ENCODE results near the gene TMEM182. TPM values are rescaled to one million over a fixed set of nuclear protein-coding genes. Genes with fewer than 3 reads are reported as not detected.

Gene TMEM182
- total RNA-seq, 4 donors from 2014 or later: 3.7 to 3.8 TPM; not detected in 2

DNA sequence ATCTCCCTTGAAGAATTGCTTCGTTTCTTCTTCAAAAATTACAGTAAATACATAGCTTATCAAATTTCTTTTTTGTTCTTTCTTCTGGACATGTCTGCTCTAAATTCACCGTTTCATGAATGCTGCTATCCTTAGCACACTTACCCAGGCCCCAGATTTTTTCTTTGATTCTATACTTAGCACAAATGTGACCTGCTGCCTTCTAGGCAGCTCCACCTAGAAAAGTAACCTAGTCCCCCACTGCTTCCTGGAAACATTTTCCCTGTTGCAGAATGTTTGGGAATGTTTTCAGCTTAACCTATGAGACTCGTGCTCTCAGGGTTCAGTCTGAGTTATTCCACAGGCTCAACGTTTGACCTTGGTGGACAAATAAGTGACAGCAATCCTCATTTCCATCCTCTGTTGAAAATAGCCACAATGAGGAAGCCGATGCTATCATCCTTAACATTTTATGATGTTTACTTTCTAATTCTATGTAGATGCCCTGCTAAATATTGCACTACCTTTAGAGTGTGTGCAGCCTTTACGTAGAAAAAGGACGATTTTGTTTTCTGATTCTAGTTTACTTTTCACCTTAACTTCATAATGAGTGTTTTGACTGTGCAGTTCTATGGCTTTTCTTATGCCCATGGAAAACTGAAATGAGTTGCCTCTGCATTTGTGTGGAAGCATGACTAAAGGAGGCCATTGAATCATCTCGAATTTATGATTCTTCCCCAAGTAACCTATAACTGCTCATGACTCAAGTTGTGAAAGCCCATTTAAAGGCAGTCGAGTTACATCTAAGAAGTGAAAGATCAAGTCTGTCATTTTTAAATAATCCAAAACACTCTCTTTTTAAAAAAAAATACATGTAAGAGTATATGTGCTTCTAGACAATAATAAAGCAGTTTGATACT, 47.7 kb downstream of the TMEM182 start:
- TF ChIP-seq POLR2AphosphoS5 (IDR thresholded peaks at IDR 0.05) (no peak), EP300 (IDR thresholded peaks at IDR 0.05; ENCODE audit: low read depth) (no peak), POLR2A (IDR thresholded peaks at IDR 0.05) (no peak)
- TF ChIP-seq, protein P1, sequence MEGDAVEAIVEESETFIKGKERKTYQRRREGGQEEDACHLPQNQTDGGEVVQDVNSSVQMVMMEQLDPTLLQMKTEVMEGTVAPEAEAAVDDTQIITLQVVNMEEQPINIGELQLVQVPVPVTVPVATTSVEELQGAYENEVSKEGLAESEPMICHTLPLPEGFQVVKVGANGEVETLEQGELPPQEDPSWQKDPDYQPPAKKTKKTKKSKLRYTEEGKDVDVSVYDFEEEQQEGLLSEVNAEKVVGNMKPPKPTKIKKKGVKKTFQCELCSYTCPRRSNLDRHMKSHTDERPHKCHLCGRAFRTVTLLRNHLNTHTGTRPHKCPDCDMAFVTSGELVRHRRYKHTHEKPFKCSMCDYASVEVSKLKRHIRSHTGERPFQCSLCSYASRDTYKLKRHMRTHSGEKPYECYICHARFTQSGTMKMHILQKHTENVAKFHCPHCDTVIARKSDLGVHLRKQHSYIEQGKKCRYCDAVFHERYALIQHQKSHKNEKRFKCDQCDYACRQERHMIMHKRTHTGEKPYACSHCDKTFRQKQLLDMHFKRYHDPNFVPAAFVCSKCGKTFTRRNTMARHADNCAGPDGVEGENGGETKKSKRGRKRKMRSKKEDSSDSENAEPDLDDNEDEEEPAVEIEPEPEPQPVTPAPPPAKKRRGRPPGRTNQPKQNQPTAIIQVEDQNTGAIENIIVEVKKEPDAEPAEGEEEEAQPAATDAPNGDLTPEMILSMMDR (IDR thresholded peaks at IDR 0.05): no peak
- in situ Hi-C loops (cut with MboI; ENCODE audit: low pct_ligation_motif_present in 1 of 4, low pct_unique_long_range_greater_than_20kb in 1 of 4, low sequenced_read_pairs in 3 of 4): loop anchor here in 2 of 4 donors (10.0 kb wide), 1 partner anchor 55 kb away; no protein-coding TSS in a partner anchor

DNA sequence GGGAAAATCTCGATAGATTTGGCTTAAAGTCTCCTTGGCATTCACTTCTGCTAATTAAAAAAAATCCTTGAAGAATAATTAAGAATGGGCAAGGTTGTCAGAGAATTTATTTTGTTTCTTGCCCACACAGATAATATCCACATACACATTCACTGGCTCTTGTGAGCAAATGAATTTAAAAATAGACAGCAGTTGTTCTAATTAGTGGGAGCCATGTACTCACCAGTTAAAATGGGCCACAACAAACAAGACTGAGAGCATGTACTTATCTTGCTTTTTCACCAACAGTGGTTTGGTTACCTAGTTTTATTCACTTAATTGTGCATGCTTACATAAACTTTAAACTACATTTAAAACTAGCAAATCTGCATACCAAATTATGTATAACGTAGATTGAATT, 53.5 kb downstream of the TMEM182 start:
- intact Hi-C loops (cut with DNase I; ENCODE audit: low total_unique reads) (no loop called here), in situ Hi-C loops (cut with MboI; ENCODE audit: low pct_ligation_motif_present in 1 of 4, low pct_unique_long_range_greater_than_20kb in 1 of 4, low sequenced_read_pairs in 3 of 4) (no loop called here)
- TF ChIP-seq, protein P1 (IDR thresholded peaks at IDR 0.05): no peak
- TF ChIP-seq POLR2A (IDR thresholded peaks at IDR 0.05) (no peak), POLR2AphosphoS5 (IDR thresholded peaks at IDR 0.05) (no peak), EP300 (IDR thresholded peaks at IDR 0.05; ENCODE audit: low read depth) (no peak)
- WGBS, 2 donors (ENCODE audit: low coverage in 1 of 2): 90 to 93% methylated on average over 2 of the region's 2 CpGs
- H3K36me3 ChIP-seq: no peaks in the 10 kb centered on the region
- no peaks in the 10 kb centered on the region for H3K4me1 ChIP-seq
- no peak for DNase-seq
- no peak overlapping the region for H3K27ac ChIP-seq
- H3K9me3 ChIP-seq: no peaks in the 10 kb centered on the region
- H3K27me3 ChIP-seq: no peaks in the 10 kb centered on the region
- H3K4me3 ChIP-seq: no peak overlapping the region

More for the DNA sequence above, 47.7 kb downstream of the TMEM182 start:
- peaks cover 0 to 7% (median 0%) of the 10 kb centered on the region in 4 donors for H3K4me1 ChIP-seq
- no peaks in the 10 kb centered on the region for H3K27me3 ChIP-seq
- 46 to 61% methylated on average over 8 to 9 of the region's 9 CpGs for WGBS, 2 donors (ENCODE audit: low coverage in 1 of 2)
- H3K36me3 ChIP-seq: no peaks in the 10 kb centered on the region
- H3K9me3 ChIP-seq: no peaks in the 10 kb centered on the region
- intact Hi-C loops (cut with DNase I; ENCODE audit: low total_unique reads): no loop called here
- DNase-seq: no peak
- no peak overlapping the region for H3K4me3 ChIP-seq
- H3K27ac ChIP-seq: peak overlapping the region in 1 of 4 donors; percentile 24

DNA sequence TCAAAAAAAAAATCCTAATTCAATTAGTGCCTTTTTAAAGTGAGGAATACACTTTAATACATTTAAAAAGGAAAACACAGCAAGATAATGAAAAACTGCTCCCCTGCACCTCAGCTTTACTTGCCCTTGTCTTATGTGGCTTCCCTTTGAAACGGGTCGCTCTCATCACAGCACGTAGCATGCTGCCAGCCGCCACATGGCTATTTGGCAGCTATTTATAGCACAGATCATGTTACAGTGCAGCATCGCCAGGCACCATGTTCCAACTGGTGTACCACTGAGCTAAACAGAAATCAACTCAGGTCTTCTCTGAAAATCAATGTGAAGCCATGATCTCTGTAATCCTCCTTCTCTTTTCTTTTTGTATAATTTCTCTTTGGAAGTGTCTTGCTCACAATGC, 65.1 kb downstream of the TMEM182 start:
- WGBS, 2 donors (ENCODE audit: low coverage in 1 of 2): 48 to 54% methylated on average over 5 of the region's 5 CpGs
- Histone ChIP-seq H3K9me3 (no peaks in the 10 kb centered on the region), H3K36me3 (no peaks in the 10 kb centered on the region), H3K4me3 (no peak overlapping the region), H3K4me1 (no peaks in the 10 kb centered on the region), H3K27me3 (no peaks in the 10 kb centered on the region), H3K27ac (no peak overlapping the region)
- intact Hi-C loops (cut with DNase I; ENCODE audit: low total_unique reads) (no loop called here), in situ Hi-C loops (cut with MboI; ENCODE audit: low pct_ligation_motif_present in 1 of 4, low pct_unique_long_range_greater_than_20kb in 1 of 4, low sequenced_read_pairs in 3 of 4) (no loop called here)
- TF ChIP-seq EP300 (IDR thresholded peaks at IDR 0.05; ENCODE audit: low read depth): no peak
- TF ChIP-seq, protein P1 (IDR thresholded peaks at IDR 0.05): no peak
- no peak for TF ChIP-seq POLR2A (IDR thresholded peaks at IDR 0.05)
- TF ChIP-seq POLR2AphosphoS5 (IDR thresholded peaks at IDR 0.05): no peak
- DNase-seq: no peak

DNA sequence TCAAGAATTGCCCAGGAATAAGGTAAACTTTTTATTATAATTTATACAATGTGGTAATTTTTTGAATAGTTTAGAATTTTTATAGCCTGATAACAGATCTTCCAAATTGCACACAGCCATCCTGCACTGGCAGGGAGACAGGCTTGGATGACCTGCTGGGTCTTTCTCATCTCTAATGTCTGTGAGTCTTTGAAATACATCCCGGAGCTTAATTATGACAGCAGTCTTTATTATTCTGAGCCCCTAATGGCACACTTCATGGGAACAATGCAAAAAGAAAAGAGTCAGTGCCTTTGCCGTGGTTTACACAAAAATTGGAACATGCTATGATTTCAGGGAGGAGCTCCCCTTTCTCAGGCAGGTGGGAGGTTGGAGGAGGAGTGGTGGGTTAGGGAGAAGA, 71.0 kb downstream of the TMEM182 start:
- intact Hi-C loops (cut with DNase I; ENCODE audit: low total_unique reads) (no loop called here), in situ Hi-C loops (cut with MboI; ENCODE audit: low pct_ligation_motif_present in 1 of 4, low pct_unique_long_range_greater_than_20kb in 1 of 4, low sequenced_read_pairs in 3 of 4) (no loop called here)
- no peak overlapping the region for H3K27ac ChIP-seq
- H3K27me3 ChIP-seq: no peaks in the 10 kb centered on the region
- no peak for DNase-seq
- H3K36me3 ChIP-seq: no peaks in the 10 kb centered on the region
- H3K4me3 ChIP-seq: no peak overlapping the region
- TF ChIP-seq POLR2A (IDR thresholded peaks at IDR 0.05) (no peak), EP300 (IDR thresholded peaks at IDR 0.05; ENCODE audit: low read depth) (no peak), POLR2AphosphoS5 (IDR thresholded peaks at IDR 0.05) (no peak)
- TF ChIP-seq, protein P1 (IDR thresholded peaks at IDR 0.05): no peak
- H3K9me3 ChIP-seq: no peaks in the 10 kb centered on the region
- 77 to 81% methylated on average over 2 of the region's 2 CpGs for WGBS, 2 donors (ENCODE audit: low coverage in 1 of 2)
- H3K4me1 ChIP-seq: no peaks in the 10 kb centered on the region
